HEK293 (cell line): Measurements from ENCODE around the gene ASMTL.

Experiments used
- CTCF ChIA-PET: fragments of 350-600 bp; formaldehyde crosslinking; extraction: SDS; loops from one replicate; lab custom pipeline; 2021; ENCODE audit warnings: antibody characterized with exemption; lab: Yijun Ruan, JAX
- POLR2A ChIA-PET: fragments of 300-600 bp; formaldehyde crosslinking; extraction: SDS; loops from one replicate; lab custom pipeline; 2020; ENCODE audit warnings: antibody characterized with exemption, inconsistent platforms; lab: Yijun Ruan, JAX
- H3K27ac ChIP-seq: fragments of 200-500 bp; sonication (Bioruptor generic); 2 replicates; pipeline ENCODE4 v1.5.1; 2014; ENCODE audit warnings: low read depth, low read length, control low read depth, inconsistent platforms; ENCODE audit errors: extremely low read depth
- H3K36me3 ChIP-seq, 2 experiments: fragments of 200-500 bp in 1 of 2; sonication (Bioruptor generic) in 1 of 2; 1 replicate in 1 of 2; 2 replicates in 1 of 2; pipeline ENCODE4 v1.5.1; 2014 to 2017; ENCODE audit warnings: inconsistent platforms in 2 of 2, low read length in 2 of 2; ENCODE audit not compliant: control insufficient read depth in 2 of 2, insufficient read depth in 1 of 2
- H3K4me1 ChIP-seq: fragments of 200-500 bp; sonication (Bioruptor generic); 2 replicates; pipeline ENCODE4 v1.5.1; 2014; ENCODE audit warnings: mild to moderate bottlenecking, low read length, inconsistent platforms; ENCODE audit not compliant: control insufficient read depth, insufficient read depth
- H3K4me3 ChIP-seq: 2 replicates; pipeline ENCODE4 v1.5.1; 2011; ENCODE audit warnings: low read depth, mild to moderate bottlenecking, control low read depth, low read length, moderate library complexity
- H3K9me3 ChIP-seq: fragments of 200-500 bp; sonication (Bioruptor generic); 2 replicates; pipeline ENCODE4 v1.5.1; 2014; ENCODE audit warnings: low read depth, low read length, inconsistent platforms; ENCODE audit not compliant: control insufficient read depth, insufficient read depth
- BCL6B ChIP-seq: fragments of 450-650 bp; formaldehyde crosslinking; IDR thresholded peaks from 2 replicates; pipeline ENCODE4 v1.5.1; 2017; ENCODE audit warnings: missing biosample characterization, missing genetic modification characterization
- CTCF ChIP-seq: fragments of 450-650 bp; formaldehyde crosslinking; IDR thresholded peaks from 2 replicates; pipeline ENCODE4 v1.5.1; 2016; ENCODE audit warnings: missing biosample characterization, missing genetic modification characterization
- EGR2 ChIP-seq: fragments of 450-650 bp; formaldehyde crosslinking; IDR thresholded peaks from 2 replicates; pipeline ENCODE4 v1.5.1; 2016; ENCODE audit warnings: low read depth, missing biosample characterization, missing genetic modification characterization
- KLF1 ChIP-seq: fragments of 450-650 bp; formaldehyde crosslinking; IDR thresholded peaks from 2 replicates; pipeline ENCODE4 v1.5.1; 2016; ENCODE audit warnings: missing biosample characterization, missing genetic modification characterization
- MEIS1 ChIP-seq: sonication (generic); formaldehyde crosslinking; IDR thresholded peaks from 2 replicates; pipeline ENCODE4 v1.8.1; 2022; ENCODE audit warnings: missing genetic modification reagents, mild to moderate bottlenecking, borderline replicate concordance
- PBX3 ChIP-seq: sonication (generic); formaldehyde crosslinking; IDR thresholded peaks from 2 replicates; pipeline ENCODE4 v1.8.1; 2022; ENCODE audit warnings: mild to moderate bottlenecking, moderate library complexity, missing genetic modification reagents
- SP3 ChIP-seq: fragments of 450-650 bp; formaldehyde crosslinking; IDR thresholded peaks from 2 replicates; pipeline ENCODE4 v1.5.1; 2016; ENCODE audit warnings: missing biosample characterization, missing genetic modification characterization
- ZBTB17 ChIP-seq: fragments of 450-650 bp; formaldehyde crosslinking; IDR thresholded peaks from 2 replicates; pipeline ENCODE4 v1.5.1; 2016; ENCODE audit warnings: missing biosample characterization, missing genetic modification characterization
- ZBTB20 ChIP-seq: fragments of 450-650 bp; formaldehyde crosslinking; IDR thresholded peaks from 2 replicates; pipeline ENCODE4 v1.5.1; 2016; ENCODE audit warnings: missing biosample characterization, missing genetic modification characterization
- ZBTB6 ChIP-seq: fragments of 450-650 bp; formaldehyde crosslinking; IDR thresholded peaks from 2 replicates; pipeline ENCODE4 v1.5.1; 2017; ENCODE audit warnings: missing biosample characterization, missing genetic modification characterization
- ZEB2 ChIP-seq: fragments of 450-650 bp; formaldehyde crosslinking; IDR thresholded peaks from 2 replicates; pipeline ENCODE4 v1.5.1; 2016; ENCODE audit warnings: missing biosample characterization, missing genetic modification characterization
- ZNF10 ChIP-seq: fragments of 450-650 bp; formaldehyde crosslinking; IDR thresholded peaks from 2 replicates; pipeline ENCODE4 v1.5.1; 2017; ENCODE audit warnings: missing biosample characterization, missing genetic modification characterization
- ZNF112 ChIP-seq: fragments of 450-650 bp; formaldehyde crosslinking; IDR thresholded peaks from 2 replicates; pipeline ENCODE4 v1.5.0; 2017; ENCODE audit warnings: missing biosample characterization, missing genetic modification characterization
- ZNF121 ChIP-seq: fragments of 450-650 bp; formaldehyde crosslinking; IDR thresholded peaks from 2 replicates; pipeline ENCODE4 v1.5.1; 2016; ENCODE audit warnings: missing biosample characterization, missing genetic modification characterization
- ZNF157 ChIP-seq: fragments of 450-650 bp; formaldehyde crosslinking; IDR thresholded peaks from 2 replicates; pipeline ENCODE4 v1.5.1; 2016; ENCODE audit warnings: missing biosample characterization, missing genetic modification characterization
- ZNF175 ChIP-seq: fragments of 450-650 bp; formaldehyde crosslinking; IDR thresholded peaks from 2 replicates; pipeline ENCODE4 v1.5.1; 2016; ENCODE audit warnings: missing biosample characterization, missing genetic modification characterization
- ZNF280C ChIP-seq: fragments of 450-650 bp; formaldehyde crosslinking; IDR thresholded peaks from 2 replicates; pipeline ENCODE4 v1.5.1; 2016; ENCODE audit warnings: missing biosample characterization, missing genetic modification characterization
- ZNF311 ChIP-seq: fragments of 450-650 bp; formaldehyde crosslinking; IDR thresholded peaks from 2 replicates; pipeline ENCODE4 v1.5.1; 2017; ENCODE audit warnings: missing biosample characterization, missing genetic modification characterization, borderline replicate concordance
- ZNF404 ChIP-seq: fragments of 450-650 bp; formaldehyde crosslinking; IDR thresholded peaks from 2 replicates; pipeline ENCODE4 v1.5.1; 2017; ENCODE audit warnings: missing biosample characterization, missing genetic modification characterization
- ZNF501 ChIP-seq: fragments of 450-650 bp; formaldehyde crosslinking; IDR thresholded peaks from 2 replicates; pipeline ENCODE4 v1.5.1; 2016; ENCODE audit warnings: missing biosample characterization, missing genetic modification characterization
- ZNF544 ChIP-seq: fragments of 450-650 bp; formaldehyde crosslinking; IDR thresholded peaks from 2 replicates; pipeline ENCODE4 v1.5.0; 2017; ENCODE audit warnings: missing biosample characterization, missing genetic modification characterization
- ZNF624 ChIP-seq: fragments of 450-650 bp; formaldehyde crosslinking; IDR thresholded peaks from 2 replicates; pipeline ENCODE4 v1.5.1; 2017; ENCODE audit warnings: missing biosample characterization, missing genetic modification characterization
- ZNF776 ChIP-seq: fragments of 450-650 bp; formaldehyde crosslinking; IDR thresholded peaks from 2 replicates; pipeline ENCODE4 v1.5.0; 2017; ENCODE audit warnings: missing biosample characterization, missing genetic modification characterization, borderline replicate concordance
- ZNF792 ChIP-seq: fragments of 450-650 bp; formaldehyde crosslinking; IDR thresholded peaks from 2 replicates; pipeline ENCODE4 v1.5.1; 2016; ENCODE audit warnings: missing biosample characterization, missing genetic modification characterization
- ZXDB ChIP-seq: fragments of 450-650 bp; formaldehyde crosslinking; IDR thresholded peaks from 2 replicates; pipeline ENCODE4 v1.5.1; 2016; ENCODE audit warnings: missing biosample characterization, missing genetic modification characterization

The ASMTL gene

GRCh38 chrX:1502241-1502640 lies 49.5 kb upstream of the ASMTL start:
- Histone ChIP-seq H3K9me3 (no peaks in the 10 kb centered on the region), H3K4me1 (no peaks in the 10 kb centered on the region), H3K27ac (no peak overlapping the region), H3K4me3 (no peak overlapping the region), H3K36me3 (no peaks in the 10 kb centered on the region)
- ChIA-PET POLR2A (no interaction called here), CTCF (no interaction called here)
- no peak for TF ChIP-seq MEIS1 (CRISPR knock-in tag)
- TF ChIP-seq ZNF404 (tag by site-specific recombination) = no peak
- TF ChIP-seq ZNF501 (tag by site-specific recombination) = no peak
- TF ChIP-seq KLF1 (tag by site-specific recombination) = no peak
- no peak for TF ChIP-seq ZBTB6 (tag by site-specific recombination)
- no peak for TF ChIP-seq ZNF311
- no peak for TF ChIP-seq BCL6B
- no peak for TF ChIP-seq CTCF (tag by site-specific recombination)
- no peak for TF ChIP-seq PBX3 (CRISPR knock-in tag)
- TF ChIP-seq ZNF776 (tag by site-specific recombination) = no peak
- no peak for TF ChIP-seq ZBTB17 (tag by site-specific recombination)
- TF ChIP-seq ZXDB (tag by site-specific recombination) = no peak
- no peak for TF ChIP-seq ZEB2 (tag by site-specific recombination)

GRCh38 chrX:1500701-1501624 lies 48.3 kb upstream of the ASMTL start:
- no peak overlapping the region for H3K4me3 ChIP-seq

GRCh38 chrX:1496076-1496475 lies 43.4 kb upstream of the ASMTL start:
- H3K4me1 ChIP-seq = no peaks in the 10 kb centered on the region
- ChIA-PET POLR2A (no interaction called here), CTCF (no interaction called here)
- no peaks in the 10 kb centered on the region for H3K36me3 ChIP-seq
- H3K27ac ChIP-seq = no peak overlapping the region
- no peaks in the 10 kb centered on the region for H3K9me3 ChIP-seq
- no peak overlapping the region for H3K4me3 ChIP-seq
- TF ChIP-seq ZNF792 (tag by site-specific recombination) = no peak
- TF ChIP-seq ZNF175 (tag by site-specific recombination) = no peak
- no peak for TF ChIP-seq EGR2
- TF ChIP-seq ZNF544 = no peak
- TF ChIP-seq ZNF112 = no peak
- no peak for TF ChIP-seq KLF1 (tag by site-specific recombination)
- no peak for TF ChIP-seq ZNF624
- TF ChIP-seq SP3 (tag by site-specific recombination) = no peak
- TF ChIP-seq ZNF280C (tag by site-specific recombination) = no peak
- TF ChIP-seq ZBTB20 = no peak
- TF ChIP-seq ZNF157 (tag by site-specific recombination) = no peak

More at GRCh38 chrX:1500701-1501624, 48.3 kb upstream of the ASMTL start:
- Histone ChIP-seq H3K9me3 (no peaks in the 10 kb centered on the region), H3K36me3 (no peaks in the 10 kb centered on the region), H3K4me1 (no peaks in the 10 kb centered on the region), H3K27ac (no peak overlapping the region)
- ChIA-PET POLR2A (no interaction called here), CTCF (no interaction called here)
- peak; percentile 95 for TF ChIP-seq ZNF121 (tag by site-specific recombination)
- no peak for TF ChIP-seq ZNF10 (tag by site-specific recombination)
